Activated T-cell treated with anti-CD3 and anti-CD28 coated beads for 4 hours (primary cell): ENCODE data around the gene GNAQ.
"Not testable (repeated sequence)": the region's sequence is repeated elsewhere in the genome, so short reads cannot be mapped to it uniquely, and the experiment has no call there.

ENCODE experiments used
- DNase-seq: peaks from one replicate; pipeline ENCODE4 v3.0.0-alpha.2; 2020

Gene GNAQ

GRCh38 chr9:77806741-77807140, 224.9 kb downstream of the GNAQ start:
- DNase-seq, result no peak

- DNase-seq, result no peak
These were observed 225.8 kb downstream of the GNAQ start for GRCh38 chr9:77805810-77806209.

- DNase-seq, result no peak
These were observed 228.2 kb downstream of the GNAQ start for GRCh38 chr9:77803423-77803822.

GRCh38 chr9:77802515-77803293, 228.9 kb downstream of the GNAQ start:
- no peak for DNase-seq

- no peak for DNase-seq
These were observed 229.5 kb downstream of the GNAQ start for GRCh38 chr9:77802064-77802463.

GRCh38 chr9:77800924-77801551, 230.6 kb downstream of the GNAQ start:
- DNase-seq, result no peak

- no peak for DNase-seq
These were observed 233.5 kb downstream of the GNAQ start for GRCh38 chr9:77798140-77798539.

- DNase-seq, result no peak
These were observed 236.6 kb downstream of the GNAQ start for GRCh38 chr9:77794985-77795384.

- no peak for DNase-seq
These were observed 237.8 kb downstream of the GNAQ start for GRCh38 chr9:77793849-77794248.

- no peak for DNase-seq
These were observed 241.7 kb downstream of the GNAQ start for GRCh38 chr9:77789891-77790290.

- DNase-seq, result no peak
These were observed 246.3 kb downstream of the GNAQ start for GRCh38 chr9:77785341-77785740.

- no peak for DNase-seq
These were observed 248.1 kb downstream of the GNAQ start for GRCh38 chr9:77783518-77783917.

- no peak for DNase-seq
These were observed 252.6 kb downstream of the GNAQ start for GRCh38 chr9:77779010-77779409.

GRCh38 chr9:77773381-77773780, 258.2 kb downstream of the GNAQ start:
- no peak for DNase-seq

GRCh38 chr9:77772646-77773045, 259.0 kb downstream of the GNAQ start:
- DNase-seq, result no peak

- no peak for DNase-seq
These were observed 260.4 kb downstream of the GNAQ start for GRCh38 chr9:77771171-77771570.

GRCh38 chr9:77770340-77770739, 261.3 kb downstream of the GNAQ start:
- no peak for DNase-seq

- no peak for DNase-seq
These were observed 262.4 kb downstream of the GNAQ start for GRCh38 chr9:77769246-77769645.

- no peak for DNase-seq
These were observed 265.0 kb downstream of the GNAQ start for GRCh38 chr9:77766587-77766986.

GRCh38 chr9:77765781-77766259, 265.8 kb downstream of the GNAQ start:
- DNase-seq, result no peak

GRCh38 chr9:77764894-77765780, 266.5 kb downstream of the GNAQ start:
- no peak for DNase-seq

- DNase-seq, result no peak
These were observed 268.0 kb downstream of the GNAQ start for GRCh38 chr9:77763566-77763965.

- DNase-seq, result not testable (repeated sequence)
These were observed 270.7 kb downstream of the GNAQ start for GRCh38 chr9:77760919-77761318.
